ENCODE measurements around the gene ANK2.

Gene ANK2

GRCh38 chr4:113288696-113289095, 239.2 kb downstream of the ANK2 start:
- Histone ChIP-seq H3K36me3 (ENCODE audit: low read length) (no peaks in the 10 kb centered on the region), H3K27me3 (ENCODE audit: low read length) (no peaks in the 10 kb centered on the region), H3K9me3 (ENCODE audit: insufficient read depth, low read length) (no peaks in the 10 kb centered on the region), H3K9me2 (replicated peaks; ENCODE audit: insufficient read depth, low read length) (no peaks in the 10 kb centered on the region), H4K20me1 (ENCODE audit: low read depth, low read length) (no peaks in the 10 kb centered on the region), H3K4me3 (ENCODE audit: insufficient read depth, low read length, poor library complexity, severe bottlenecking) (no peak overlapping the region), H2AFZ (ENCODE audit: low read depth, low read length, severe bottlenecking) (no peak overlapping the region), H3K4me2 (ENCODE audit: low read depth, low read length, poor library complexity, severe bottlenecking) (no peak overlapping the region), H3K9ac (ENCODE audit: low read length) (no peak overlapping the region), H3K27ac (ENCODE audit: low read depth, low read length) (no peak overlapping the region), H3F3A (ENCODE audit: insufficient read depth) (no peaks in the 10 kb centered on the region), H3K79me2 (ENCODE audit: insufficient read depth, low read length) (no peaks in the 10 kb centered on the region)
- TF ChIP-seq EZH2phosphoT487 (conservative IDR thresholded peaks at IDR 0.05; ENCODE audit: low read length) (no peak), CTCF (IDR thresholded peaks at IDR 0.05; ENCODE audit: insufficient read depth, low read length, poor library complexity, severe bottlenecking) (no peak)

- Histone ChIP-seq H3K4me2 (ENCODE audit: low read depth, low read length, poor library complexity, severe bottlenecking) (no peak overlapping the region), H3K27me3 (ENCODE audit: low read length) (no peaks in the 10 kb centered on the region), H3F3A (ENCODE audit: insufficient read depth) (no peaks in the 10 kb centered on the region), H3K4me3 (ENCODE audit: insufficient read depth, low read length, poor library complexity, severe bottlenecking) (no peak overlapping the region), H3K27ac (ENCODE audit: low read depth, low read length) (no peak overlapping the region), H3K9me2 (replicated peaks; ENCODE audit: insufficient read depth, low read length) (no peaks in the 10 kb centered on the region), H3K9ac (ENCODE audit: low read length) (no peak overlapping the region), H4K20me1 (ENCODE audit: low read depth, low read length) (no peaks in the 10 kb centered on the region), H3K9me3 (ENCODE audit: insufficient read depth, low read length) (no peaks in the 10 kb centered on the region), H3K36me3 (ENCODE audit: low read length) (no peaks in the 10 kb centered on the region), H3K79me2 (ENCODE audit: insufficient read depth, low read length) (no peaks in the 10 kb centered on the region), H2AFZ (ENCODE audit: low read depth, low read length, severe bottlenecking) (no peak overlapping the region)
- TF ChIP-seq CTCF (IDR thresholded peaks at IDR 0.05; ENCODE audit: insufficient read depth, low read length, poor library complexity, severe bottlenecking) (no peak), EZH2phosphoT487 (conservative IDR thresholded peaks at IDR 0.05; ENCODE audit: low read length) (no peak)
Measured at GRCh38 chr4:113289766-113290165, 240.3 kb downstream of the ANK2 start.

- H3F3A ChIP-seq (ENCODE audit: insufficient read depth) = no peaks in the 10 kb centered on the region
- no peaks in the 10 kb centered on the region for H3K79me2 ChIP-seq (ENCODE audit: insufficient read depth, low read length)
- no peak overlapping the region for H3K9ac ChIP-seq (ENCODE audit: low read length)
- H3K36me3 ChIP-seq (ENCODE audit: low read length) = no peaks in the 10 kb centered on the region
- no peaks in the 10 kb centered on the region for H3K9me3 ChIP-seq (ENCODE audit: insufficient read depth, low read length)
- no peak overlapping the region for H2AFZ ChIP-seq (ENCODE audit: low read depth, low read length, severe bottlenecking)
- H4K20me1 ChIP-seq (ENCODE audit: low read depth, low read length) = no peaks in the 10 kb centered on the region
- H3K27ac ChIP-seq (ENCODE audit: low read depth, low read length) = no peak overlapping the region
- H3K4me3 ChIP-seq (ENCODE audit: insufficient read depth, low read length, poor library complexity, severe bottlenecking) = no peak overlapping the region
- H3K9me2 ChIP-seq (replicated peaks; ENCODE audit: insufficient read depth, low read length) = no peaks in the 10 kb centered on the region
- H3K4me2 ChIP-seq (ENCODE audit: low read depth, low read length, poor library complexity, severe bottlenecking) = no peak overlapping the region
- no peaks in the 10 kb centered on the region for H3K27me3 ChIP-seq (ENCODE audit: low read length)
- TF ChIP-seq EZH2phosphoT487 (conservative IDR thresholded peaks at IDR 0.05; ENCODE audit: low read length) (no peak), CTCF (IDR thresholded peaks at IDR 0.05; ENCODE audit: insufficient read depth, low read length, poor library complexity, severe bottlenecking) (no peak)
Measured at GRCh38 chr4:113290666-113291065, 241.2 kb downstream of the ANK2 start.

Measured in SU-DHL-6 (cell line).